ENCODE results near the gene STAT4.

DNA sequence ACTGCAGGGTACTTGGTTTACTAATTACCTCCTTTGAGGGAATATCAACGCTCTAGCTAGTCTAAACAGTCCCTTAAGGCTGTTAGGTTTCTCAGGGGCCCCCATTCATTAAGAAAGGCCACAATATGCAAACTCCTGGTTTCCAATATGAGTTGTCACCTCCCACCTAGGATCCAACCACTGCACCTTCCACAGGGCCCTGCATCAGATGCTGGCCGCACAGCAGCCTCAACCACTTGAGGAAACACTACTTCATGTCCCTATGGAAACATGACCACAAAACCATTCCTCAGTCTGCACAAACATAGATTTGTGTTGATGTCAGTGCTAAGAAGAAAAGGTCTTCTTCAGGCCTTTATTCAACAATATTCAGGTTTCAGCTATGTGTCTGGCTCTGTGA is 40.9 kb downstream of the STAT4 start:
- no peak for TF ChIP-seq EZH2 (IDR thresholded peaks at IDR 0.05; ENCODE audit: low read length)
- no peak for TF ChIP-seq CTCF (optimal IDR thresholded peaks at IDR 0.05 in 1 of 3, IDR thresholded peaks at IDR 0.05 in 1 of 3, conservative IDR thresholded peaks at IDR 0.05 in 1 of 3; ENCODE audit: extremely low read depth in 1 of 3, insufficient read depth in 2 of 3, low read length in 3 of 3)

Measured in keratinocyte (primary cell).